Fibroblast of skin of back (primary cell): ENCODE measurements around the gene DNMT1.

Experiments
- DNase-seq: peaks from one replicate; pipeline ENCODE4 v3.0.0-alpha.2; 2013

DNMT1 gene

DNA sequence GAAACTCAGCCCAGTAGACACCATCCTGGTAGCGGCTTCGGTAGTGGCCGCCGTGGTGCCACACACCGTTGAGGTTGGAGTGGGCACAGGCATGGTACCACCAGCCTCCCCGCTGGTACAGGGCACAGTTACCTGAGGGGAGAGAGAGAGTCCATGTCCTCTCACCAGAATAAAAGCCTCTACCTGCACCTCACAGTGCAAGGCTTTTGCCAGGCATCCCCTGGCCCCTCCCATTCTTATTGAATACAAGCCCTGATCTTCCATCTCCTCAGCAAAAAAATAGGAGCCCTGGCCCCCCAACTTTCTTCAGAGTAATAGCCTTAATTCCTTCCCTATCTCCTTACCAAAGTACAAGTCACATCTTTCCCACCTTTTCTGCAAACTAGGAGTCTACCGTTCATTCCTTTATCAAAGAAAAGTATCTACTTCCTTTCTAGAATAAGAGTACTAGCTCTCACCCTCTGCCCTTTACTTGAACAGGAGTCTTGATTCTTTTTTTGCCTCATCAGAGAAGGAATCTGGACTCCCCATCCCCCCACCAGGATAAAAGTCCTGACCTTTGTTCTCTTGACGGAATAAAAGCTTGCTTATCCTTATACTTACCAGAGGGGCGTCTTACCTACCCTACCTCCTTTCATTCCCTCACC lies 102.0 kb downstream of the DNMT1 start:
- no peak for DNase-seq

DNA sequence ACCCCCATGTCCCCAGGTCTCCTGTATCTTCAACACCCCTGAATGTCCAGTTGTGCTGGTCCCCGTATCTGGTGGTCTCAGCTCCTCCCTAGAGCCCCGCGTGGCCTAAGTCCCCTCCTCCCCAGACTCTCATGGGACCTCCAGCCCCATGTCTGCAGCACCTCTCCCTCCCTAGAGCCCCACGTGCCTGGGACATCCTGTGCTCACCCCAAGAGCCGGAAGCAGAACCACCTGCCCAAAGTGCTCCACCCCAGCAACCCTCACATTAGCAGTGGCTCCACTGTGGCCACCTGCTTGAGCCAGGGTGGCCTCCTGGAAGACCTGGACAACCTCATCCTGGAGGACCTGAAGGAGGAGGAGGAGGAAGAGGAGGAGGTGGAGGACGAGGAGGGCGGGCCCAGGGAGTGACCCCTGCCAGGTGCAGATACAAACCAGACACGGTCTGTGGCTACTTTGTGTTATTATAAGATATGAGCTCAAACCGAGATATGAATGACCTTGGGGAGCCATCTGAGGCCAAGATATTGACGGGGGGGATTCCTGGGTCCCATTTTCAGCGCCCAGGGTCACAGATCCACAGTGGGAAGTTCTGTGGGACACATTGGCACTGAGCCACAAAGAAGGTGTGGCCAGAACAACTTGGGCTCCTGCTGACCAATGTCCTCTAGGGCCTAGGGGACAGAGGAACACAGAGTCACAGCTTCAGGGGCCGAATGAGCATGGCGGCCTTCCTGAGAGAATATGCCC lies 102.7 kb downstream of the DNMT1 start:
- no peak for DNase-seq

DNA sequence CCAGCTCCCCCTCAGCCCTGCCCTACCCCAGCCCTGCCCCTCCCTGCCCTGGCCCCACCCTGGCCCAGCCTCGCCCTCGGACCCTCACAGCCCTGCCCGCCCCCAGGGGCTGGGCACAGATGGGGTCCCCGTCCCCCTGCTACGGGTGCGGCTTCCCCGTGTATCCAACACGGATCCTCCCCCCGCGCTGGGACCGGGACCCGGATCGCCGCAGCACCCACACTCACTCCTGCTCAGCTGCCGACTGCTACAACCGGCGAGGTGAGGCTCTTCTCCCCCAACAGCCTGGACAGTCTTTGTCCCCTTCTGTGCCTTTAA lies 103.4 kb downstream of the DNMT1 start:
- no peak for DNase-seq

DNA sequence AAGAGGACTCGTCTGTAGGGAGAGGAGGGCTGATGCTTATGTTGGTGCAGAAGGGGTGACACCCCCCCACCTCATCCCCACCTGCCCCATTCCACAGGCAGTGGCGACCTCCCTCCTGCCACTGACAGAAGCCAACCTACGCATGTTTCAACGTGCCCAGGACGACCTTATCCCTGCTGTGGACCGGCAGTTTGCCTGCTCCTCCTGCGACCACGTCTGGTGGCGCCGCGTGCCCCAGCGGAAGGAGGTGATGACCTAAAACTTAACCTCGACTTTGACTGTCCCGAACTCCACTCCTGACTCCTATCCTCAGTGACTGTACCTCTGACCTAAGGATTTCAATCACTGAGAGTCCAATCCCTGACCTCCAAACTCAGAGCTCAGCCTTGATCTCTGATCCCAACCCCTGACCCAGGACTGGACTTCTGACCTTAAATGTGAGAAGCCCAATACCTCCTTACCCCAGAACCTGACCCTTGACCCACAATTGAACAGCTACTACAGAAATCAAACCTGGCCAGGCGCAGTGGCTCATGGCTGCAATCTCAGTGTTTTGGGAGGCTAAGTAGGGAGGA lies 104.9 kb downstream of the DNMT1 start:
- no peak for DNase-seq

DNA sequence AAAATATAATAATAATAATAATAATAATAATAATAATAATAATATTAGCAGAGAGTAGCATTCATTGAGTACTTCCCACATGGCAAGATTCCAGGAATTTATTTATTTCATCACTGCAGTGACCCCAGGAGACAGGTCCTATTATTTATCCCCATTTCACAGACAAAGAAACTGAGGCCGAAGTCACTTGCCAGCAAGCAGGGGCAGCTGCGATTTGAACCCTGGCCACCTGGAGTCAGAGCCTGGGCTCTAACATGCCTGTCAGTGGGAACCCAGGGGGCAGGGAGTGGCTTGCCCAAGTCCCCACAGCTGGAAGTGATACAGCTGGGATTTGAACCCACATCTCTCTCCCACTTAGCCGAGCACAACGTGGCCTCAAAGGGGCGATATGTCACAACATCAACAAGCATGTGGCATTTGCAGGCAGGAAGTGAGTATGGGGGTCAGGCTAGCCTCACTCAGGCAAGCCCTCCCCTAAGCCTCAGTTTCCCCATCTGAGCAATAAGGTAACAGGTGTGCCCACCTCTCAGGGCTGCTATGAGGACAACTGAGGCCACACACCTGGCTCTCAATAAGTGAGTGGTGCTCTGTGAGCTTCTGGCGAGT lies 105.7 kb downstream of the DNMT1 start:
- DNase-seq: no peak

DNA sequence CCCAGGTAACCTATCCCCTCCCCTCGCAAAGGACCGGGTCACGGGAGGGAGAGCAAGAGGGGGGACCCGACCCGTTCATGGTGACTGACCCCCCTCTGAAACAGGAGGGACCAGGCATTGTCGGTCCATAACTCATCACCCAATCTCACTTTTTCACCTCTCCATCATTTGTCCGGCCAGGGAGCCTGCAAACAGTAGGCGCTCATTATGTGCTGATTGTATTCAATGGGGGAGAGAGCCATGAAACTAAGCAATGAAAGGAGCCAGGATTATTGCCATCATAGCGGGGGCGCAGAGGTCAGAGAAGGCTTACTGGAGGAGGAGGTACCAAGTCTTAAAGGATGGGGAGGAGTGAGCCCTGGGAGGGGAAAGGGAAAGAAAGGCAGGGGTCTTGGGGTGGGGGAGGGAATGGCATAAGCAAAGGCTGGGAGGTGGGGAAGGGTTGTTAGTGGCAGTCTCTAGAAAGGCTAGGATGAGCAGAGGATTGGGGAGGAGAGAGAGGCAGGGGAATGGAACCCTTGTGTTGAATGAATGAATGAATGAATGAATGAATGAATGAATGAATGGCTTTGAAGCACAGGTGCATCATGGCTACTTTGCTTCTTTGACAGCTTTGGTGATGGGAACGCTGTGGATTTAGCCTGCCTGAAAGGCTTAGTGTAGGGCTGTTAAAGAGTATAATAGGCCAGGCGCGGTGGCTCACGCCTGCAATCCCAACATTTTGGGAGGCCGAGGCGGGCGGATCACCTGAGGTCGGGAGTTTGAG lies 107.3 kb downstream of the DNMT1 start:
- DNase-seq: no peak

DNA sequence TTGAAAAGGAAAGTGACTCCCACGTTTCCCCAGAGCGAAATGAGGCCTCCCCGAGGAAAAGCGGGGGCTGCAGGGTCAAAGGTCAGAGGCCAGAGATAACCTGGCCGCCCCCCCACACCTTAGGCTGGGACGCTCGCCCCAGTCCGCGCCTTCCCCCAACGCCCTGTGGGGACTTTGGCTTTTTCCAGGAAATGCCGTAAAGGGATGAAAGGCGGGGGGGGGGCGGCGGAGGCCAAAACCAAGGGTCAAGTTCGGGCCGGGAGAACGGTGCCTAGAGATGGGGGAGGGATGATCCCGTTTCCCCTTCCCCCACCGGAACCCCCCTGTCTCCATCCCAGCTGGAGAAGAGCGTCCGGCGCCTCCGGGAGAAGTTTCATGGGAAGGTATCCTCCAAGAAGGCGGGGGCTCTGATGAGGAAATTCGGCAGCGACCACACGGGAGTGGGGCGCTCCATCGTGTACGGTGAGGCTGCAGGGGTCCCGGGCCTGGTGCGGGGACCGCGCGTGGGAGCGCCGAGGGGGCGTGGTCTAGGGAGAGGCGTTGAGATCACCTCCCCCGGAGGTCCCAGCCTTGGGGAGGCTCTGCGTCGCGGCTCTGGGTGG lies 108.1 kb downstream of the DNMT1 start:
- no peak for DNase-seq

DNA sequence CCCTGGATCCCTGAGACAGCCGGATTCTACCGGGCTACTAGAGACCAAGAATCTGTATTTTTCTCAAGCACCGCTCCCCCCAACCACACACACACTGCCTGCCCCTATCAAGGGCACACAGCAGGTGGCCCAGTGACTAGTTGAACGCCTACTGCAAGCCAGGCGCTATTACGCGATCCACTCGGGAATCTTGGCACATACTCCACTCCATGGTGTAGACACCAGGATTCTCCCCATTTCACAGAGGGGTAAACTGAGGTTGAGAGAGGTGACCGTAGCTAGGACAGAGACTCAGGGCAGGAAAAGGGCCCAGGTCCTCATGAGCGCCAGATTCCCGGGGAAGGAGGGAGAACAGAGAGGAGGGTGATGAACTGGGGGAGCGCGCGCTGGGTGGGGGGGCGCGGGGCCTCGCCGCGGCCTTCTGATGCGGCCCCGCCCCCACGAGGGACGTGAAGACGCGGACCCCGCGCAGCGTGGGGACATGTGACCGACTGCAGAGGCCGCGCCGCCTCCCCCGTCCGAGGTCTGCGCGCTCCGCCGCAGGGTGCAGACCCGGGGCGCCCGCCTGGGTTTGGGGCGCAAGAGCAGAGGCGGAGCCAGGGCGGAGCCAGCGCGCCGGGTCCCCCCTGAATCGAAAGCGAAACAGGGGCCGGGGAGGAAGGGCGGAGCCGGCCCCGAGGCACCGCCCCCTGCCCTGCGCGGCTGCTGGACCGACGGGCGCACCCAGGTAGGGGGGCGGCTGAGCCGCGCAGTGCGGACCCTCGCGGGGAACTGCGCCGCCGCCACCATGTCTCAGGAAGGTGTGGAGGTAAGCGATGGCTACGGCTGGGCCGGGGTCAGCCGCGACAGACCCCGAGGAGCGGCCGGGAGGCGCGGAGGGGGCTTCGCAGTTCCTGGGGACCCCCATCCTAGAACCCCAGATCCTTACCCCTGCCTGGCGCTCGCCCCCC lies 108.8 kb downstream of the DNMT1 start, which contains the start of gene SHFL:
Gene SHFL (plus strand): TSS at position 677 of the 950 bp plus-strand sequence. CDS start 111 bp downstream, at position 788.
- DNase-seq: peak; percentile 54

DNA sequence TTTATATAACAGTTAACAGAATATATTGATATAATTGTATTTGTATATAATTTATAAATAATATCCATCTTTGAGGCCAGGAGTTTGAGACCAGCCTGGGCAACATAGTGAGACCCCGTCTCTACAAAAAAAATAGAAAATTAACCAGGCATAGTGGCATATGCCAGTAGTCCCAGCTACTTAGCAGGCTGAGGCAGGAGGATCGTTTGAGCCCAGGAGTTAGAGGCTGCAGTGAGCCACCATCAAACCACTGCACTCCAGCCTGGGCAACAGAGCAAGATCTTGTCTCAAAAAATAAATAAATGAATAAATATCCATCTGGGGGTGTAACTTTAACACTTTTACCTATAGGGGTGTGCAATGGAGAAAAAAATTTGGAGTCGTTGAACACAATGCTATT lies 110.0 kb downstream of the DNMT1 start:
- no peak for DNase-seq

DNA sequence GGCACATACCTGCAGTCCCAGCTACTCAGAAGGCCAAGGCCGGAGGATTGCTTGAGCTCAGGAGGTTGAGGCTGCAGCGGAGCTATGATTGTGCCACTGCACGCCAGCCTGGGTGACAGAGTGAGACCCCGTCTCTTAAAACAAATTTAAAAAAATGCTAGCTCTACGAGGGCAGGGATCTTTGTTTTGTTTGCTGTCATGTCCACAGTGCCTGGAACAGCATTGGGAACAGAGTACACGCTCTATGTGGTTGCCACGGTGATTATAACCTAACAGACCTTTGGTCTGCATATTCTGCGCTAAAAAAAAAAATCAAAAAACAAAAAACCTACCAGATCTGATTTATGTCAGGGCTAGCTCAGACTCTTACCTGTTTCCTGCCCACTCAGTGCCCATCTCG lies 110.8 kb downstream of the DNMT1 start:
- no peak for DNase-seq
